Glomerular visceral epithelial cell (primary cell): ENCODE results near the gene KDM2A.

ENCODE experiments used
- DNase-seq: peaks from one replicate; pipeline ENCODE4 v3.0.0-alpha.2; 2016; ENCODE audit errors: extremely low spot score

Gene KDM2A

GRCh38 chr11:67301951-67302516 is 183.0 kb downstream of the KDM2A start:
- peak; percentile 78 for DNase-seq

GRCh38 chr11:67302571-67303131 is 183.6 kb downstream of the KDM2A start:
- DNase-seq: peak; percentile 32

- DNase-seq: peak; percentile 81
These were observed 184.2 kb downstream of the KDM2A start, which contains the start of gene SSH3 for GRCh38 chr11:67303132-67303834. TSS of gene SSH3 (plus strand) at chr11:67303530. CDS start at chr11:67303626, 96 bp downstream.

DNA sequence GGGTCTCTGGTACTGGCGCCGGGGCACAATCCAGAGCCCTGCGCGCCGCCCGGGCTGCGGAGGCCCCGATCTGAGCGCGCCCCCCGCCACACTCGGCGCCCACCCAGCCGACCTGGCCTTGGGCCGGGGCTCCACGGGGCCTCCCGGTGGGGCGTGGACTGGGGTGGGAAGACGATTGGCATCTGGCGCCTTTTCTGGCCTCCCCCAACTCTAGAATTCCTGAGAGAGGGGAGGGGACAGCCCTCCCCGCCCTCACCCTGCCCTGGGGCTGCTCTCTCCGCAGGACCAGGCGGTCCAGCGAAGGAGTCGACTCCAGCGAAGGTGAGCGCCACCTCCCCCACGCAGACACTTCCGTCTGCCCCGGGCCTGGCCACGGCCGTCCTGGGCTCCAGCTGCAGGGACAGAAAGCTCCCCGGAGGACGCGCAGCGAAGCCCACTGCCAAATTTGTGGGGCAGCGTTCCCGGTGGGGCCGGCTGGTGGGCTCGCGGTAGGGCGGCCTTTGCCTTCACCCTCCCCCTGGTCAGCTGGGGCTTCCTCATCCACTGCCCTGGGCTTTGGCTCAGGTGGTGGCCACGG is 184.9 kb downstream of the KDM2A start:
- DNase-seq: peak; percentile 53

GRCh38 chr11:67304511-67305113 is 185.5 kb downstream of the KDM2A start:
- DNase-seq: no peak

GRCh38 chr11:67306769-67307544 is 187.9 kb downstream of the KDM2A start:
- no peak for DNase-seq

- DNase-seq: no peak
These were observed 188.5 kb downstream of the KDM2A start for GRCh38 chr11:67307545-67308001.
